Measurements from ENCODE around the gene ACER3.

DNA sequence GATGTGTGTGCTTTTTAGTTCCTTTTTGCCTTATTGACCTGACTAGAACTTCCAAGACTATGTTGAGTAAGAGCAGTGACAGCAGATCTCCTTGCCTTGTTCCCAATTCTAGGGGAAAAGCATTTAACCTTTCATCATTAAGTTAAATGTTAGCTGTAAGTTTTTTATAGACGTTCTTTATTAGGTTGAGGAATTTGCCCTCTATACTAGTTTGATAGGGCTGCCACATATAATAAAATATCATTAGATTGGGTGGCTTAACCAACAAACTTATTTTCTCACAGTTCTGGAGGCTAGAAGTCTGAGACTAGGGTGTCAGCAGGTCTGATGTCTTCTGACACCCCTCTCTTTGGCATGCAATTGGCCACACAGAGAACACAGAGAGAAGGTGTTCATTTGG lies 140.9 kb downstream of the ACER3 start:
- TF ChIP-seq, protein P1, sequence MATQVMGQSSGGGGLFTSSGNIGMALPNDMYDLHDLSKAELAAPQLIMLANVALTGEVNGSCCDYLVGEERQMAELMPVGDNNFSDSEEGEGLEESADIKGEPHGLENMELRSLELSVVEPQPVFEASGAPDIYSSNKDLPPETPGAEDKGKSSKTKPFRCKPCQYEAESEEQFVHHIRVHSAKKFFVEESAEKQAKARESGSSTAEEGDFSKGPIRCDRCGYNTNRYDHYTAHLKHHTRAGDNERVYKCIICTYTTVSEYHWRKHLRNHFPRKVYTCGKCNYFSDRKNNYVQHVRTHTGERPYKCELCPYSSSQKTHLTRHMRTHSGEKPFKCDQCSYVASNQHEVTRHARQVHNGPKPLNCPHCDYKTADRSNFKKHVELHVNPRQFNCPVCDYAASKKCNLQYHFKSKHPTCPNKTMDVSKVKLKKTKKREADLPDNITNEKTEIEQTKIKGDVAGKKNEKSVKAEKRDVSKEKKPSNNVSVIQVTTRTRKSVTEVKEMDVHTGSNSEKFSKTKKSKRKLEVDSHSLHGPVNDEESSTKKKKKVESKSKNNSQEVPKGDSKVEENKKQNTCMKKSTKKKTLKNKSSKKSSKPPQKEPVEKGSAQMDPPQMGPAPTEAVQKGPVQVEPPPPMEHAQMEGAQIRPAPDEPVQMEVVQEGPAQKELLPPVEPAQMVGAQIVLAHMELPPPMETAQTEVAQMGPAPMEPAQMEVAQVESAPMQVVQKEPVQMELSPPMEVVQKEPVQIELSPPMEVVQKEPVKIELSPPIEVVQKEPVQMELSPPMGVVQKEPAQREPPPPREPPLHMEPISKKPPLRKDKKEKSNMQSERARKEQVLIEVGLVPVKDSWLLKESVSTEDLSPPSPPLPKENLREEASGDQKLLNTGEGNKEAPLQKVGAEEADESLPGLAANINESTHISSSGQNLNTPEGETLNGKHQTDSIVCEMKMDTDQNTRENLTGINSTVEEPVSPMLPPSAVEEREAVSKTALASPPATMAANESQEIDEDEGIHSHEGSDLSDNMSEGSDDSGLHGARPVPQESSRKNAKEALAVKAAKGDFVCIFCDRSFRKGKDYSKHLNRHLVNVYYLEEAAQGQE (IDR thresholded peaks at IDR 0.05; ENCODE audit: unreplicated experiment): no peak
- TF ChIP-seq, protein P2, sequence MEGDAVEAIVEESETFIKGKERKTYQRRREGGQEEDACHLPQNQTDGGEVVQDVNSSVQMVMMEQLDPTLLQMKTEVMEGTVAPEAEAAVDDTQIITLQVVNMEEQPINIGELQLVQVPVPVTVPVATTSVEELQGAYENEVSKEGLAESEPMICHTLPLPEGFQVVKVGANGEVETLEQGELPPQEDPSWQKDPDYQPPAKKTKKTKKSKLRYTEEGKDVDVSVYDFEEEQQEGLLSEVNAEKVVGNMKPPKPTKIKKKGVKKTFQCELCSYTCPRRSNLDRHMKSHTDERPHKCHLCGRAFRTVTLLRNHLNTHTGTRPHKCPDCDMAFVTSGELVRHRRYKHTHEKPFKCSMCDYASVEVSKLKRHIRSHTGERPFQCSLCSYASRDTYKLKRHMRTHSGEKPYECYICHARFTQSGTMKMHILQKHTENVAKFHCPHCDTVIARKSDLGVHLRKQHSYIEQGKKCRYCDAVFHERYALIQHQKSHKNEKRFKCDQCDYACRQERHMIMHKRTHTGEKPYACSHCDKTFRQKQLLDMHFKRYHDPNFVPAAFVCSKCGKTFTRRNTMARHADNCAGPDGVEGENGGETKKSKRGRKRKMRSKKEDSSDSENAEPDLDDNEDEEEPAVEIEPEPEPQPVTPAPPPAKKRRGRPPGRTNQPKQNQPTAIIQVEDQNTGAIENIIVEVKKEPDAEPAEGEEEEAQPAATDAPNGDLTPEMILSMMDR (conservative IDR thresholded peaks at IDR 0.05; ENCODE audit: low read depth in 2 of 2): no peak
- no peak for TF ChIP-seq STAT1 (IDR thresholded peaks at IDR 0.05; ENCODE audit: unreplicated experiment)
- no peak for TF ChIP-seq POLR2AphosphoS5 (IDR thresholded peaks at IDR 0.05; ENCODE audit: low read depth)
- TF ChIP-seq EZH2 (IDR thresholded peaks at IDR 0.05; ENCODE audit: low read depth, unreplicated experiment): no peak
- TF ChIP-seq EZH2phosphoT487 (IDR thresholded peaks at IDR 0.05; ENCODE audit: unreplicated experiment): no peak
